H1 (cell line): Measurements from ENCODE around the gene PIANP. TPM values are rescaled to one million over a fixed set of nuclear protein-coding genes. Genes with fewer than 3 reads are reported as not detected.

Experiments
- CTCF ChIA-PET: fragments of 300-600 bp; sonication (Branson Sonifier 250); formaldehyde crosslinking; loops from one replicate; lab custom pipeline; 2021; ENCODE audit not compliant: partially characterized antibody; lab: Charles Lee
- POLR2A ChIA-PET: fragments of 300-600 bp; sonication (Branson Sonifier 250); formaldehyde crosslinking; loops from one replicate; lab custom pipeline; 2021; ENCODE audit warnings: inconsistent platforms; ENCODE audit not compliant: partially characterized antibody; lab: Charles Lee
- DNase-seq, 2 experiments: peaks; one replicate each; pipeline versions ENCODE4 v3.0.0 to v3.0.0-alpha.2; 2010 to 2022; ENCODE audit warnings: low spot score in 2 of 2, low read depth in 1 of 2, mixed read lengths in 1 of 2
- FAIRE-seq: peaks from 2 replicates; lab custom pipeline; 2011; peaks lifted over from hg19 to GRCh38; lab: Jason Lieb, UNC
- H2AFZ ChIP-seq: 2 replicates; pipeline ENCODE4 v1.8.1; 2012; ENCODE audit warnings: low read length, inconsistent platforms
- H2AK5ac ChIP-seq: 2 replicates; pipeline ENCODE4 v1.6.1; 2013; ENCODE audit warnings: low read depth, low read length
- H2BK120ac ChIP-seq: replicated peaks from 2 replicates; pipeline ENCODE3; 2013; ENCODE audit warnings: low read depth, low read length, inconsistent platforms
- H2BK12ac ChIP-seq: 2 replicates; pipeline ENCODE4 v1.6.1; 2013; ENCODE audit warnings: low read depth, low read length
- H2BK15ac ChIP-seq: 2 replicates; pipeline ENCODE4 v1.6.1; 2013; ENCODE audit warnings: low read length
- H2BK20ac ChIP-seq: 2 replicates; pipeline ENCODE4 v1.6.1; 2013; ENCODE audit warnings: low read length
- H2BK5ac ChIP-seq: 2 replicates; pipeline ENCODE4 v1.6.1; 2013; ENCODE audit warnings: low read depth, low read length
- H3K14ac ChIP-seq: 2 replicates; pipeline ENCODE4 v1.6.1; 2013; ENCODE audit warnings: inconsistent platforms; ENCODE audit not compliant: insufficient read length
- H3K18ac ChIP-seq: 2 replicates; pipeline ENCODE4 v1.6.1; 2013; ENCODE audit warnings: low read length; ENCODE audit errors: extremely low read depth
- H3K23ac ChIP-seq: 2 replicates; pipeline ENCODE4 v1.6.1; 2013; ENCODE audit warnings: inconsistent platforms; ENCODE audit not compliant: insufficient read length
- H3K23me2 ChIP-seq: 2 replicates; pipeline ENCODE4 v1.6.1; 2013; ENCODE audit warnings: low read depth, low read length
- H3K27ac ChIP-seq: 2 replicates; pipeline ENCODE4 v1.6.1; 2011; ENCODE audit warnings: low read depth, low read length, inconsistent platforms
- H3K27me3 ChIP-seq, 4 experiments: replicated peaks in 1 of 4; 1 replicate in 1 of 4; 2 replicates in 3 of 4; pipeline versions ENCODE4 v1.6.1 to v1.8.1; 2011 to 2013; ENCODE audit warnings: low read length in 3 of 4, mild to moderate bottlenecking in 3 of 4, inconsistent platforms in 2 of 4, mixed read lengths in 2 of 4, moderate library complexity in 1 of 4; ENCODE audit not compliant: control insufficient read depth in 3 of 4, insufficient read depth in 3 of 4; ENCODE audit errors: extremely low read depth in 1 of 4
- H3K36me3 ChIP-seq, 4 experiments: 2 replicates each; pipeline versions ENCODE4 v1.6.1 to v1.8.1; 2011 to 2013; ENCODE audit warnings: mild to moderate bottlenecking in 4 of 4, low read length in 3 of 4, moderate library complexity in 2 of 4, control low read depth in 1 of 4, inconsistent platforms in 1 of 4; ENCODE audit not compliant: insufficient read depth in 4 of 4, control insufficient read depth in 2 of 4
- H3K4ac ChIP-seq: replicated peaks from 2 replicates; pipeline ENCODE3; 2013; ENCODE audit warnings: low read length, low read depth, mixed read lengths, inconsistent platforms; ENCODE audit not compliant: insufficient read length
- H3K4me1 ChIP-seq, 4 experiments: replicated peaks in 1 of 4; 1 replicate in 1 of 4; 2 replicates in 3 of 4; pipeline versions ENCODE4 v1.6.1 to v1.8.1; 2011 to 2013; ENCODE audit warnings: low read length in 3 of 4, inconsistent platforms in 2 of 4, mixed read lengths in 1 of 4; ENCODE audit not compliant: insufficient read depth in 4 of 4, control insufficient read depth in 3 of 4
- H3K4me2 ChIP-seq, 2 experiments: 2 replicates each; pipeline versions ENCODE4 v1.6.1 to v1.8.1; 2011 to 2013; ENCODE audit warnings: low read depth in 2 of 2, low read length in 2 of 2, control low read depth in 1 of 2, inconsistent platforms in 1 of 2, mild to moderate bottlenecking in 1 of 2; ENCODE audit not compliant: insufficient read depth in 1 of 2
- H3K4me3 ChIP-seq, 4 experiments: fragments of 200-600, 300-600 bp in 1 of 4; sonication (generic), shearing (Covaris generic), sonication (Bioruptor Twin) in 1 of 4; 2 replicates each; pipeline versions ENCODE4 v1.5.1 to v1.8.1; 2011 to 2016; ENCODE audit warnings: low read length in 4 of 4, low read depth in 3 of 4, control low read depth in 2 of 4, inconsistent platforms in 2 of 4, mild to moderate bottlenecking in 2 of 4, mixed read lengths in 1 of 4, moderate library complexity in 1 of 4; ENCODE audit not compliant: insufficient read depth in 2 of 4; ENCODE audit errors: extremely low read depth in 1 of 4
- H3K56ac ChIP-seq: replicated peaks from 2 replicates; pipeline ENCODE3; 2013; ENCODE audit warnings: low read depth, mild to moderate bottlenecking, mixed read lengths, low read length, inconsistent platforms; ENCODE audit not compliant: insufficient read length
- H3K79me1 ChIP-seq: 2 replicates; pipeline ENCODE4 v1.6.1; 2013; ENCODE audit warnings: low read depth, low read length, control low read depth
- H3K79me2 ChIP-seq, 2 experiments: 2 replicates each; pipeline versions ENCODE4 v1.6.1 to v1.8.1; 2012 to 2013; ENCODE audit warnings: low read length in 2 of 2, mild to moderate bottlenecking in 2 of 2, inconsistent platforms in 1 of 2; ENCODE audit not compliant: insufficient read depth in 2 of 2, control insufficient read depth in 1 of 2
- H3K9ac ChIP-seq, 4 experiments: replicated peaks in 1 of 4; 1 replicate in 1 of 4; 2 replicates in 3 of 4; pipeline versions ENCODE4 v1.6.1 to v1.8.1; 2011 to 2013; ENCODE audit warnings: low read depth in 3 of 4, low read length in 3 of 4, control low read depth in 2 of 4, mild to moderate bottlenecking in 2 of 4, moderate library complexity in 2 of 4, inconsistent platforms in 1 of 4; ENCODE audit errors: extremely low read depth in 1 of 4
- H3K9me3 ChIP-seq, 2 experiments: 2 replicates each; pipeline versions ENCODE4 v1.6.1 to v1.8.1; 2012 to 2013; ENCODE audit warnings: mild to moderate bottlenecking in 2 of 2, moderate library complexity in 2 of 2, control low read depth in 1 of 2, inconsistent platforms in 1 of 2, low read depth in 1 of 2, low read length in 1 of 2, mixed read lengths in 1 of 2; ENCODE audit not compliant: insufficient read depth in 2 of 2
- H4K20me1 ChIP-seq, 2 experiments: replicated peaks in 1 of 2; 2 replicates each; pipeline versions ENCODE3 to v1.8.1; 2011 to 2013; ENCODE audit warnings: inconsistent platforms in 2 of 2, low read length in 2 of 2, mild to moderate bottlenecking in 1 of 2; ENCODE audit not compliant: insufficient read depth in 2 of 2, control insufficient read depth in 1 of 2
- H4K5ac ChIP-seq: 2 replicates; pipeline ENCODE4 v1.6.1; 2013; ENCODE audit warnings: low read length, low read depth, mixed read lengths, inconsistent platforms; ENCODE audit not compliant: insufficient read length
- H4K8ac ChIP-seq: 2 replicates; pipeline ENCODE4 v1.8.0; 2013; ENCODE audit warnings: mild to moderate bottlenecking, moderate library complexity, low read length, inconsistent platforms; ENCODE audit not compliant: insufficient read depth; ENCODE audit errors: extremely low read depth
- H4K91ac ChIP-seq: replicated peaks from 2 replicates; pipeline ENCODE3; 2013; ENCODE audit warnings: low read length, mixed read lengths, inconsistent platforms; ENCODE audit not compliant: insufficient read length
- CEBPB ChIP-seq: IDR thresholded peaks from 2 replicates; pipeline ENCODE4 v1.6.1; 2012; ENCODE audit warnings: low read depth, low read length
- CTBP2 ChIP-seq: IDR thresholded peaks from 2 replicates; pipeline ENCODE4 v1.7.0; 2011; ENCODE audit warnings: borderline replicate concordance, mild to moderate bottlenecking, moderate library complexity, mixed read lengths, low read length; ENCODE audit not compliant: insufficient read depth, insufficient read length
- NANOG ChIP-seq: IDR thresholded peaks from 2 replicates; pipeline ENCODE4 v1.6.1; 2011; ENCODE audit warnings: low read length, low read depth, mild to moderate bottlenecking, inconsistent platforms; ENCODE audit not compliant: insufficient read depth, poor library complexity, severe bottlenecking
- RAD21 ChIP-seq, 2 experiments: IDR thresholded peaks in 1 of 2; conservative IDR thresholded peaks in 1 of 2; 2 replicates each; pipeline ENCODE4 v1.6.1; 2011; ENCODE audit warnings: low read depth in 2 of 2, low read length in 2 of 2, improper control_type of control experiment in 1 of 2, inconsistent platforms in 1 of 2, mild to moderate bottlenecking in 1 of 2, moderate library complexity in 1 of 2
- SIX5 ChIP-seq: IDR thresholded peaks from 2 replicates; pipeline ENCODE4 v1.6.1; 2011; ENCODE audit warnings: mild to moderate bottlenecking, low read depth, low read length
- USF2 ChIP-seq: IDR thresholded peaks from 2 replicates; pipeline ENCODE4 v1.6.1; 2011; ENCODE audit warnings: low read length, improper control_type of control experiment
- WGBS, 2 experiments: shearing (Covaris generic) in 1 of 2; methylation state at CpG; one replicate each; pipeline versions ENCODE4 v1.1.6 to v1.1.7; 2013 to 2015; ENCODE audit warnings: low lambda C conversion rate in 2 of 2, mixed read lengths in 2 of 2, inconsistent platforms in 1 of 2, low coverage in 1 of 2, missing lambda C conversion rate in 1 of 2; ENCODE audit not compliant: insufficient replicate concordance in 2 of 2, insufficient coverage in 1 of 2, insufficient read length in 1 of 2; ENCODE audit errors: extremely low coverage in 1 of 2, missing lambda C conversion rate in 1 of 2; 5-methylcytosine and 5-hydroxymethylcytosine counted together
- polyA plus RNA-seq, 7 experiments: library from polyadenylated mRNA; depleted of rRNA in 3 of 7; stranded (reverse) in 5 of 7; unstranded in 2 of 7; fragments of >200 nt in 5 of 7; fragments of 200-250 nt in 2 of 7; gene quantifications; 1 replicate in 5 of 7; 2 replicates in 1 of 7; 4 replicates in 1 of 7; pipeline versions ENCODE4 v1.2.1 to v1.2.3, GENCODE V29; 2011 to 2013; ENCODE audit warnings: missing spikeins in 2 of 7, mixed read lengths in 2 of 7
- total RNA-seq: library from RNA; stranded (reverse); fragmentation: NEBNext Ultra II Directional; extraction: Animal tissue kit (Norgen Biotek cat#: 25700); gene quantifications from 2 replicates; pipeline ENCODE4 v1.2.1, GENCODE V29; 2021
- TF ChIP-seq, protein P1 (sequence below): IDR thresholded peaks from 2 replicates; pipeline ENCODE4 v1.6.1; 2012; ENCODE audit warnings: low read length, inconsistent platforms
- TF ChIP-seq, protein P2 (sequence below): IDR thresholded peaks from 2 replicates; pipeline ENCODE4 v1.6.1; 2011; ENCODE audit warnings: low read depth, mild to moderate bottlenecking, low read length; ENCODE audit not compliant: insufficient read depth

Gene PIANP
- total and polyA plus RNA-seq, 2 of the 8 experiments (the other 6 are each of a cell fraction or from before 2014, with no cell fraction given): 6.3 to 9.8 TPM

GRCh38 chr12:6652391-6652790 is 48.2 kb downstream of the PIANP start:
- Histone ChIP-seq H3K36me3 (peaks cover 4 to 35% (median 21%) of the 10 kb centered on the region in 4 experiments; a peak in 6 of 8 replicates), H2BK15ac (no peak overlapping the region), H3K23ac (no peak overlapping the region), H3K9me3 (no peaks in the 10 kb centered on the region), H3K27me3 (no peaks in the 10 kb centered on the region), H3K4me3 (no peak overlapping the region), H4K20me1 (no peaks in the 10 kb centered on the region), H3K18ac (no peak overlapping the region), H4K91ac (no peak overlapping the region), H2BK20ac (no peak overlapping the region), H3K14ac (no peak overlapping the region), H3K79me2 (no peaks in the 10 kb centered on the region), H2AFZ (no peak overlapping the region), H3K27ac (no peak overlapping the region), H2BK12ac (no peak overlapping the region), H3K79me1 (no peaks in the 10 kb centered on the region), H4K8ac (no peak overlapping the region), H3K23me2 (no peaks in the 10 kb centered on the region), H3K4me1 (no peaks in the 10 kb centered on the region), H3K4me2 (no peak overlapping the region), H2BK5ac (no peak overlapping the region), H3K4ac (no peak overlapping the region), H4K5ac (no peak overlapping the region), H2AK5ac (no peak overlapping the region), H3K9ac (no peak overlapping the region), H3K56ac (no peak overlapping the region), H2BK120ac (no peak overlapping the region)
- FAIRE-seq (no peak), DNase-seq (no peak)
- CTCF ChIA-PET: interaction anchor here (0.6 to 2.3 kb wide), 12 partner anchors 9 to 91 kb away, joined by 3 to 12 read pairs (median 4); partner anchors contain the start of gene LPAR5
- POLR2A ChIA-PET: interaction anchor here (0.8 to 1.7 kb wide), 6 partner anchors 9 to 121 kb away, joined by 3 to 7 read pairs (median 4); partner anchors contain the start of gene ZNF384
- 95% methylated on average over 12 of the region's 12 CpGs; no CpG with 5 or more reads in 1 of the 2 experiments for WGBS, 2 experiments
- TF ChIP-seq USF2 (no peak), CEBPB (no peak), RAD21 (IDR thresholded peaks at IDR 0.05 in 1 of 2, conservative IDR thresholded peaks at IDR 0.05 in 1 of 2; ENCODE audit: low read depth in 2 of 2, low read length in 2 of 2) (peak in 1 of 2 experiments; percentile 23; a peak in 1 of 4 replicates), NANOG (no peak), SIX5 (no peak), CTBP2 (no peak)
- TF ChIP-seq, protein P1, sequence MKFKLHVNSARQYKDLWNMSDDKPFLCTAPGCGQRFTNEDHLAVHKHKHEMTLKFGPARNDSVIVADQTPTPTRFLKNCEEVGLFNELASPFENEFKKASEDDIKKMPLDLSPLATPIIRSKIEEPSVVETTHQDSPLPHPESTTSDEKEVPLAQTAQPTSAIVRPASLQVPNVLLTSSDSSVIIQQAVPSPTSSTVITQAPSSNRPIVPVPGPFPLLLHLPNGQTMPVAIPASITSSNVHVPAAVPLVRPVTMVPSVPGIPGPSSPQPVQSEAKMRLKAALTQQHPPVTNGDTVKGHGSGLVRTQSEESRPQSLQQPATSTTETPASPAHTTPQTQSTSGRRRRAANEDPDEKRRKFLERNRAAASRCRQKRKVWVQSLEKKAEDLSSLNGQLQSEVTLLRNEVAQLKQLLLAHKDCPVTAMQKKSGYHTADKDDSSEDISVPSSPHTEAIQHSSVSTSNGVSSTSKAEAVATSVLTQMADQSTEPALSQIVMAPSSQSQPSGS: no peak
- TF ChIP-seq, protein P2, sequence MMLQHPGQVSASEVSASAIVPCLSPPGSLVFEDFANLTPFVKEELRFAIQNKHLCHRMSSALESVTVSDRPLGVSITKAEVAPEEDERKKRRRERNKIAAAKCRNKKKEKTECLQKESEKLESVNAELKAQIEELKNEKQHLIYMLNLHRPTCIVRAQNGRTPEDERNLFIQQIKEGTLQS: no peak
